Retina (tissue), 1 donor: ENCODE results near the gene ARHGAP28.
A peak's percentile ranks its signal among the peaks of the same experiment; 100 is the strongest.

Source experiments
- DNase-seq: peaks from one replicate; pipeline ENCODE4 v3.0.0-alpha.2; 2016

The ARHGAP28 gene

GRCh38 chr18:6729247-6730091 is at the start of gene ARHGAP28:
Gene ARHGAP28 (plus strand): TSS chr18:6729716. CDS start chr18:6729822, 106 bp downstream.
- peak; percentile 95 for DNase-seq

GRCh38 chr18:6681331-6681875 is 48.1 kb upstream of the ARHGAP28 start:
- no peak for DNase-seq

GRCh38 chr18:6682437-6683111 is 46.9 kb upstream of the ARHGAP28 start:
- no peak for DNase-seq

GRCh38 chr18:6683112-6683876 is 46.2 kb upstream of the ARHGAP28 start:
- DNase-seq, result no peak

- DNase-seq, result no peak
Measured at GRCh38 chr18:6687676-6688075, 41.8 kb upstream of the ARHGAP28 start.

GRCh38 chr18:6708890-6709289 is 20.6 kb upstream of the ARHGAP28 start:
- no peak for DNase-seq

- no peak for DNase-seq
Measured at GRCh38 chr18:6711467-6711866, 18.0 kb upstream of the ARHGAP28 start.

GRCh38 chr18:6712401-6712800 is 17.1 kb upstream of the ARHGAP28 start:
- no peak for DNase-seq

GRCh38 chr18:6714010-6714409 is 15.5 kb upstream of the ARHGAP28 start:
- no peak for DNase-seq

- DNase-seq, result no peak
Measured at GRCh38 chr18:6718267-6718666, 11.2 kb upstream of the ARHGAP28 start.

- DNase-seq, result no peak
Measured at GRCh38 chr18:6719098-6719846, 10.2 kb upstream of the ARHGAP28 start.

GRCh38 chr18:6719910-6720683 is 9.4 kb upstream of the ARHGAP28 start:
- no peak for DNase-seq

- DNase-seq, result no peak
Measured at GRCh38 chr18:6721755-6722154, 7.8 kb upstream of the ARHGAP28 start.

- DNase-seq, result no peak
Measured at GRCh38 chr18:6722690-6723089, 6.8 kb upstream of the ARHGAP28 start.

GRCh38 chr18:6724331-6724730 is 5.2 kb upstream of the ARHGAP28 start:
- DNase-seq, result no peak

- DNase-seq, result peak; percentile 15
Measured at GRCh38 chr18:6728331-6728730, 1.2 kb upstream of the ARHGAP28 start.

GRCh38 chr18:6728809-6729246 is 688 bp upstream of the ARHGAP28 start:
- no peak for DNase-seq

- no peak for DNase-seq
Measured at GRCh38 chr18:6730416-6731221, 1.1 kb downstream of the ARHGAP28 start.

- no peak for DNase-seq
Measured at GRCh38 chr18:6731222-6731596, 1.7 kb downstream of the ARHGAP28 start.

GRCh38 chr18:6732952-6733351 is 3.4 kb downstream of the ARHGAP28 start:
- no peak for DNase-seq

- DNase-seq, result no peak
Measured at GRCh38 chr18:6733758-6734157, 4.2 kb downstream of the ARHGAP28 start.
